ENCODE measurements around the gene IL1A.

The IL1A gene

DNA sequence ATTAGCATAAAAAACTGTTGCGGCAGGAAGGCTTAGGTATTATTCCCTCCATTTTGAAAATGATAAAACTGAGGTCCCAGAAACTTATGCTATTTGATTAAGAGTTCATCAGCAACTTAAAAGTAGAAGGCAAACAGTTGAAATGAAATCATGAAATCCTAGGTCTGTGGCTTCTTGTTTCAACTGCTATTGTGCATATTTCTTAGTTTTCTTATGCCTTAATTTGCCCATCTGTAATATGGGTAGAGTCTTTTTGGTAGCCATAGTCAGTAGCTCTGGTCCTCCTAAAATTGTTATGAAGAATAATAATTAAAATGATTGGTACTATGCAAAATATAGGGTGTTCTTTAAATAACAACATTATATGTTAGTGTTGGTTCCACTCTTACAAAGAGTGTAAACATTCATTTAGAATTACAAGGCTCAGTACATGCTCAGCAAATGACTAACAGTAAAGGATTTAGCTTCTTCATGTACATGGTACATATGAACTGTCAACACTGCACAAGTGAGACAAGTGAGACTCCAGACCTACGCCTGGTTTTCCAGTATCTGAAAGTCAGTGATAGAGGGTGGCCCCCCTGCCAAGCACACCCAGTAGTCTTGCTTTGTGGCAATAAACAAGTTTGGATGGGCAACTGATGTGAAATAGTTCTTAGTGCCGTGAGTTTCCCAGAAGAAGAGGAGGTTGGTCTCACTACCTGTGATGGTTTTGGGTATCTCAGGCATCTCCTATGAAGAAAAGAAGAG is 9.6 kb downstream of the IL1A start:
- no peak for ATAC-seq

More for the DNA sequence above, 9.6 kb downstream of the IL1A start:
- TF ChIP-seq BACH2 (CRISPR knock-in tag; IDR thresholded peaks at IDR 0.05; ENCODE audit: borderline replicate concordance), result no peak
- no peak for TF ChIP-seq TOX (CRISPR knock-in tag; IDR thresholded peaks at IDR 0.05; ENCODE audit: borderline replicate concordance)
- TF ChIP-seq TSHZ2 (CRISPR knock-in tag; IDR thresholded peaks at IDR 0.05), result no peak
- TF ChIP-seq GLIS3 (CRISPR knock-in tag; IDR thresholded peaks at IDR 0.05), result no peak
- no peak for TF ChIP-seq PATZ1 (CRISPR knock-in tag; IDR thresholded peaks at IDR 0.05; ENCODE audit: borderline replicate concordance)
- no peak for TF ChIP-seq OSR1 (CRISPR knock-in tag; IDR thresholded peaks at IDR 0.05)
- no peak for TF ChIP-seq CSDC2 (CRISPR knock-in tag; IDR thresholded peaks at IDR 0.05)
- no peak for TF ChIP-seq ZNF565 (CRISPR knock-in tag; conservative IDR thresholded peaks at IDR 0.05; ENCODE audit: low read depth)
- TF ChIP-seq TCF4 (CRISPR knock-in tag; IDR thresholded peaks at IDR 0.05; ENCODE audit: borderline replicate concordance), result no peak
- no peak for TF ChIP-seq CREB5 (CRISPR knock-in tag; IDR thresholded peaks at IDR 0.05; ENCODE audit: low read depth)
- TF ChIP-seq CSRNP3 (CRISPR knock-in tag; IDR thresholded peaks at IDR 0.05), result no peak
- TF ChIP-seq ZFP30 (CRISPR knock-in tag; IDR thresholded peaks at IDR 0.05), result no peak
- no peak for TF ChIP-seq ZNF8 (CRISPR knock-in tag; IDR thresholded peaks at IDR 0.05)
- no peak for TF ChIP-seq ZC3H10 (CRISPR knock-in tag; IDR thresholded peaks at IDR 0.05)
- TF ChIP-seq POU6F1 (CRISPR knock-in tag; IDR thresholded peaks at IDR 0.05; ENCODE audit: borderline replicate concordance, low read depth), result no peak
- TF ChIP-seq ZFP3 (CRISPR knock-in tag; IDR thresholded peaks at IDR 0.05), result no peak
- no peak for TF ChIP-seq ZNF70 (CRISPR knock-in tag; IDR thresholded peaks at IDR 0.05)
- TF ChIP-seq RARB (CRISPR knock-in tag; IDR thresholded peaks at IDR 0.05), result no peak
